Measurements from ENCODE around the gene SMAD1.

SMAD1 gene

DNA sequence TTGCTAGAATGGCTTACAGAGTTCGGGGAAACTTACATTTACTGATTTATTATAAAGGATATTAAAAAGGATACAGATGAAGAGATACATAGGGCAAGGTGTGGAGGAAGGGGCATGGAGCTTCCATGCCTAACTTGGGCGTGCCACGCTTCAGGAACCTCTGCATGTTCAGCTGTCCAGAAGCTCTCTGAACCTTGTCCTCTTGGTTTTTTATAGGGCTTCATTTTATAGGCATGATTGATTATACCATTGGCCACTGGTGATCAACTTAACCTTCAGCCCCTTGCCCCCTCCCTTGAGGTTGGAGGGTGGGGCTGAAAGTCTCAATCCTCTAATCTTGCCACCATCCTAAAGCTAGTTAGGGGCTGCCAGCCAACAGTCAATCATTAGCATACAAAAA is 10.7 kb downstream of the SMAD1 start:
- DNase-seq (ENCODE audit: extremely low spot score): no peak
- TF ChIP-seq CTBP1 (IDR thresholded peaks at IDR 0.05; ENCODE audit: borderline replicate concordance) (no peak), NFRKB (IDR thresholded peaks at IDR 0.05) (no peak), LEF1 (IDR thresholded peaks at IDR 0.05; ENCODE audit: borderline replicate concordance) (no peak), FOXM1 (IDR thresholded peaks at IDR 0.05; ENCODE audit: borderline replicate concordance) (no peak), SUZ12 (IDR thresholded peaks at IDR 0.05) (no peak), SP1 (IDR thresholded peaks at IDR 0.05) (no peak), TARDBP (IDR thresholded peaks at IDR 0.05) (no peak), L3MBTL2 (conservative IDR thresholded peaks at IDR 0.05) (no peak), BHLHE40 (IDR thresholded peaks at IDR 0.05; ENCODE audit: borderline replicate concordance) (no peak), HDGF (IDR thresholded peaks at IDR 0.05; ENCODE audit: borderline replicate concordance) (no peak), ZNF384 (IDR thresholded peaks at IDR 0.05) (no peak), FOXK2 (IDR thresholded peaks at IDR 0.05) (no peak), ELF4 (IDR thresholded peaks at IDR 0.05) (no peak), FOXA1 (IDR thresholded peaks at IDR 0.05) (no peak), ARNT (IDR thresholded peaks at IDR 0.05) (no peak)
- TF ChIP-seq, protein P1, sequence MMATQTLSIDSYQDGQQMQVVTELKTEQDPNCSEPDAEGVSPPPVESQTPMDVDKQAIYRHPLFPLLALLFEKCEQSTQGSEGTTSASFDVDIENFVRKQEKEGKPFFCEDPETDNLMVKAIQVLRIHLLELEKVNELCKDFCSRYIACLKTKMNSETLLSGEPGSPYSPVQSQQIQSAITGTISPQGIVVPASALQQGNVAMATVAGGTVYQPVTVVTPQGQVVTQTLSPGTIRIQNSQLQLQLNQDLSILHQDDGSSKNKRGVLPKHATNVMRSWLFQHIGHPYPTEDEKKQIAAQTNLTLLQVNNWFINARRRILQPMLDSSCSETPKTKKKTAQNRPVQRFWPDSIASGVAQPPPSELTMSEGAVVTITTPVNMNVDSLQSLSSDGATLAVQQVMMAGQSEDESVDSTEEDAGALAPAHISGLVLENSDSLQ (IDR thresholded peaks at IDR 0.05): no peak
- POLR2A ChIA-PET: no interaction called here
- CTCF ChIA-PET: interaction anchor here (0.7 kb wide), 1 partner anchor 1874 kb away, joined by 3 read pairs; no protein-coding TSS in a partner anchor

- DNase-seq (ENCODE audit: extremely low spot score): no peak
- TF ChIP-seq FOXA1 (IDR thresholded peaks at IDR 0.05): no peak
- no peak for TF ChIP-seq FOXK2 (IDR thresholded peaks at IDR 0.05)
- TF ChIP-seq ELF4 (IDR thresholded peaks at IDR 0.05): no peak
- TF ChIP-seq TARDBP (IDR thresholded peaks at IDR 0.05): no peak
- TF ChIP-seq CTBP1 (IDR thresholded peaks at IDR 0.05; ENCODE audit: borderline replicate concordance): no peak
- TF ChIP-seq NFRKB (IDR thresholded peaks at IDR 0.05): no peak
- TF ChIP-seq BHLHE40 (IDR thresholded peaks at IDR 0.05; ENCODE audit: borderline replicate concordance): no peak
- no peak for TF ChIP-seq SUZ12 (IDR thresholded peaks at IDR 0.05)
- TF ChIP-seq FOXM1 (IDR thresholded peaks at IDR 0.05; ENCODE audit: borderline replicate concordance): no peak
- TF ChIP-seq SP1 (IDR thresholded peaks at IDR 0.05): no peak
- TF ChIP-seq L3MBTL2 (conservative IDR thresholded peaks at IDR 0.05): no peak
- TF ChIP-seq, protein P1 (IDR thresholded peaks at IDR 0.05): no peak
- TF ChIP-seq HDGF (IDR thresholded peaks at IDR 0.05; ENCODE audit: borderline replicate concordance): no peak
- no peak for TF ChIP-seq LEF1 (IDR thresholded peaks at IDR 0.05; ENCODE audit: borderline replicate concordance)
- no peak for TF ChIP-seq ZNF384 (IDR thresholded peaks at IDR 0.05)
- no peak for TF ChIP-seq ARNT (IDR thresholded peaks at IDR 0.05)
- POLR2A ChIA-PET: interaction anchor here (2.4 kb wide), 1 partner anchor 11 kb away, joined by 6 read pairs; no protein-coding TSS in a partner anchor
- CTCF ChIA-PET: interaction anchor here (0.7 kb wide), 1 partner anchor 145 kb away, joined by 3 read pairs; no protein-coding TSS in a partner anchor
Observed at GRCh38 chr4:145493166-145493565, 11.5 kb downstream of the SMAD1 start.

- ChIA-PET POLR2A (interaction anchor here (1.1 to 2.4 kb wide), 2 partner anchors 9 to 12 kb away, joined by 3 to 6 read pairs; no protein-coding TSS in a partner anchor), CTCF (interaction anchor here (0.6 kb wide), 1 partner anchor 117 kb away, joined by 3 read pairs; no protein-coding TSS in a partner anchor)
- DNase-seq (ENCODE audit: extremely low spot score): no peak
- TF ChIP-seq FOXA1 (IDR thresholded peaks at IDR 0.05) (no peak), ELF4 (IDR thresholded peaks at IDR 0.05) (no peak), CTBP1 (IDR thresholded peaks at IDR 0.05; ENCODE audit: borderline replicate concordance) (no peak), ARNT (IDR thresholded peaks at IDR 0.05) (no peak), SP1 (IDR thresholded peaks at IDR 0.05) (no peak), ZNF384 (IDR thresholded peaks at IDR 0.05) (no peak), SUZ12 (IDR thresholded peaks at IDR 0.05) (no peak), LEF1 (IDR thresholded peaks at IDR 0.05; ENCODE audit: borderline replicate concordance) (no peak), HDGF (IDR thresholded peaks at IDR 0.05; ENCODE audit: borderline replicate concordance) (no peak), L3MBTL2 (conservative IDR thresholded peaks at IDR 0.05) (no peak)
- TF ChIP-seq, protein P1 (IDR thresholded peaks at IDR 0.05): no peak
Observed at GRCh38 chr4:145494666-145495270, 13.1 kb downstream of the SMAD1 start.

GRCh38 chr4:145496292-145496691 is 14.6 kb downstream of the SMAD1 start:
- ChIA-PET CTCF (no interaction called here), POLR2A (no interaction called here)
- DNase-seq (ENCODE audit: extremely low spot score): no peak
- TF ChIP-seq SUZ12 (IDR thresholded peaks at IDR 0.05): no peak
- no peak for TF ChIP-seq FOXM1 (IDR thresholded peaks at IDR 0.05; ENCODE audit: borderline replicate concordance)
- TF ChIP-seq FOXA1 (IDR thresholded peaks at IDR 0.05): no peak
- TF ChIP-seq HDGF (IDR thresholded peaks at IDR 0.05; ENCODE audit: borderline replicate concordance): no peak
- TF ChIP-seq TARDBP (IDR thresholded peaks at IDR 0.05): no peak
- TF ChIP-seq NFRKB (IDR thresholded peaks at IDR 0.05): no peak
- no peak for TF ChIP-seq ARNT (IDR thresholded peaks at IDR 0.05)
- TF ChIP-seq LEF1 (IDR thresholded peaks at IDR 0.05; ENCODE audit: borderline replicate concordance): no peak
- TF ChIP-seq ELF4 (IDR thresholded peaks at IDR 0.05): no peak
- no peak for TF ChIP-seq CTBP1 (IDR thresholded peaks at IDR 0.05; ENCODE audit: borderline replicate concordance)
- TF ChIP-seq FOXK2 (IDR thresholded peaks at IDR 0.05): no peak
- TF ChIP-seq SP1 (IDR thresholded peaks at IDR 0.05): no peak
- TF ChIP-seq BHLHE40 (IDR thresholded peaks at IDR 0.05; ENCODE audit: borderline replicate concordance): no peak
- TF ChIP-seq ZNF384 (IDR thresholded peaks at IDR 0.05): no peak
- no peak for TF ChIP-seq L3MBTL2 (conservative IDR thresholded peaks at IDR 0.05)
- TF ChIP-seq, protein P1 (IDR thresholded peaks at IDR 0.05): no peak
